A673 (cell line): ENCODE results near the gene STAMBP.

Source experiments
- EZH2 ChIP-seq: fragments of 200-600 bp; sonication (generic); IDR thresholded peaks from 2 replicates; pipeline ENCODE4 v1.6.1; 2017; ENCODE audit warnings: borderline replicate concordance, low read depth, mild to moderate bottlenecking, mixed read lengths, antibody characterized with exemption, low read length; ENCODE audit not compliant: poor library complexity, severe bottlenecking
- TF ChIP-seq, protein P1 (sequence below): fragments of 300-800, 200-600 bp; sonication (generic); conservative IDR thresholded peaks from 2 replicates; pipeline ENCODE4 v1.5.1; 2017; ENCODE audit warnings: low read depth, mild to moderate bottlenecking, antibody characterized with exemption, low read length, moderate library complexity, mixed read lengths

DNA sequence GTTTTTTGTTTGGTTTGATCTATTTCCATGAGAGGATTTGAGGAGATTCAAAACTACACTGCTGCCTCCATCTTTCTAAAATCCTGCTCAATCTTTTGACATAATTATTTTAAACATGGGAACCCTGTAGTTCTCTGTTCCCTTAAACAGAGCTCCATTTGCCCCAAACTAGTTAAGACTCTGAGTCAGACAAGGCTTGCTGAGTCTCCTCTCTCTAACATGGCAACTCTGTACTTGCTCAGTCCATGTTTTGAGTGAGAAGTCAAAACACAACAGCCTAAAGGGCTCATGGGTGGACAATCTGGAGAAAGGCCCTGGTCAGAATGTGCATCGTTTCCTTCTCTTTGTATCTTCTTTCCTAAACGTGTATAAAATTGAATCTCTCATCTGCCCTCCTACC, 7.1 kb upstream of the STAMBP start:
- TF ChIP-seq, protein P1, sequence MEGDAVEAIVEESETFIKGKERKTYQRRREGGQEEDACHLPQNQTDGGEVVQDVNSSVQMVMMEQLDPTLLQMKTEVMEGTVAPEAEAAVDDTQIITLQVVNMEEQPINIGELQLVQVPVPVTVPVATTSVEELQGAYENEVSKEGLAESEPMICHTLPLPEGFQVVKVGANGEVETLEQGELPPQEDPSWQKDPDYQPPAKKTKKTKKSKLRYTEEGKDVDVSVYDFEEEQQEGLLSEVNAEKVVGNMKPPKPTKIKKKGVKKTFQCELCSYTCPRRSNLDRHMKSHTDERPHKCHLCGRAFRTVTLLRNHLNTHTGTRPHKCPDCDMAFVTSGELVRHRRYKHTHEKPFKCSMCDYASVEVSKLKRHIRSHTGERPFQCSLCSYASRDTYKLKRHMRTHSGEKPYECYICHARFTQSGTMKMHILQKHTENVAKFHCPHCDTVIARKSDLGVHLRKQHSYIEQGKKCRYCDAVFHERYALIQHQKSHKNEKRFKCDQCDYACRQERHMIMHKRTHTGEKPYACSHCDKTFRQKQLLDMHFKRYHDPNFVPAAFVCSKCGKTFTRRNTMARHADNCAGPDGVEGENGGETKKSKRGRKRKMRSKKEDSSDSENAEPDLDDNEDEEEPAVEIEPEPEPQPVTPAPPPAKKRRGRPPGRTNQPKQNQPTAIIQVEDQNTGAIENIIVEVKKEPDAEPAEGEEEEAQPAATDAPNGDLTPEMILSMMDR = no peak
- no peak for TF ChIP-seq EZH2
